SK-N-SH (cell line): ENCODE data around the gene UGT2A1.

Experiments used
- EZH2phosphoT487 ChIP-seq: fragments of 200-600 bp; sonication (generic); IDR thresholded peaks from 2 replicates; pipeline ENCODE4 v1.6.1; 2017; ENCODE audit warnings: low read depth, mixed run types, mild to moderate bottlenecking, antibody characterized with exemption, moderate library complexity, borderline replicate concordance
- YY1 ChIP-seq: IDR thresholded peaks from 2 replicates; pipeline ENCODE4 v1.4.0; 2012; ENCODE audit warnings: low read depth, mild to moderate bottlenecking
- TF ChIP-seq, protein P1 (sequence below): fragments of 200-600 bp; sonication (generic); IDR thresholded peaks from 2 replicates; pipeline ENCODE4 v1.6.1; 2017; ENCODE audit warnings: antibody characterized with exemption, mild to moderate bottlenecking, moderate library complexity
- TF ChIP-seq, protein P2 (sequence below): fragments of 150-350 bp; IDR thresholded peaks from 2 replicates; pipeline ENCODE4 v1.6.1; 2016; ENCODE audit warnings: mild to moderate bottlenecking, low read depth, low read length

DNA sequence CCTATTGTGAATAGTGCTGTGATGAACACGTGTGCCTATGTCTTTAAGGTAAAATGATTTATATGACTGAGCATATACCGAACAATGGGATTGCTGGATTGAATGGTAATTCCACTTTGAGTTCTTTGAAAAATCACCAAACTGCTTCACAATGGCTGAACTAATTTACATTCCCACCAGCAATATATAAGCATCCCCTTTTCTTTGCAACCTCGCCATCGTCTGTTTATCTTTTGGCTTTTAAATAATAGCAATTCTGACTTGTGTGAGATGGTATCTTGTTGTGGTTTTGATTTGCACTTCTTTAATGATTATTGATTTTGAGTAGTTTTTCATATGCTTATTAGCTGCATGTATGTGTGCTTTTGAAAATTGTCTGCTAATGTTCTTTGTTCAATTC, 31.8 kb upstream of the UGT2A1 start:
- no peak for TF ChIP-seq EZH2phosphoT487
- TF ChIP-seq, protein P1, sequence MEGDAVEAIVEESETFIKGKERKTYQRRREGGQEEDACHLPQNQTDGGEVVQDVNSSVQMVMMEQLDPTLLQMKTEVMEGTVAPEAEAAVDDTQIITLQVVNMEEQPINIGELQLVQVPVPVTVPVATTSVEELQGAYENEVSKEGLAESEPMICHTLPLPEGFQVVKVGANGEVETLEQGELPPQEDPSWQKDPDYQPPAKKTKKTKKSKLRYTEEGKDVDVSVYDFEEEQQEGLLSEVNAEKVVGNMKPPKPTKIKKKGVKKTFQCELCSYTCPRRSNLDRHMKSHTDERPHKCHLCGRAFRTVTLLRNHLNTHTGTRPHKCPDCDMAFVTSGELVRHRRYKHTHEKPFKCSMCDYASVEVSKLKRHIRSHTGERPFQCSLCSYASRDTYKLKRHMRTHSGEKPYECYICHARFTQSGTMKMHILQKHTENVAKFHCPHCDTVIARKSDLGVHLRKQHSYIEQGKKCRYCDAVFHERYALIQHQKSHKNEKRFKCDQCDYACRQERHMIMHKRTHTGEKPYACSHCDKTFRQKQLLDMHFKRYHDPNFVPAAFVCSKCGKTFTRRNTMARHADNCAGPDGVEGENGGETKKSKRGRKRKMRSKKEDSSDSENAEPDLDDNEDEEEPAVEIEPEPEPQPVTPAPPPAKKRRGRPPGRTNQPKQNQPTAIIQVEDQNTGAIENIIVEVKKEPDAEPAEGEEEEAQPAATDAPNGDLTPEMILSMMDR = no peak
- no peak for TF ChIP-seq YY1
- TF ChIP-seq, protein P2, sequence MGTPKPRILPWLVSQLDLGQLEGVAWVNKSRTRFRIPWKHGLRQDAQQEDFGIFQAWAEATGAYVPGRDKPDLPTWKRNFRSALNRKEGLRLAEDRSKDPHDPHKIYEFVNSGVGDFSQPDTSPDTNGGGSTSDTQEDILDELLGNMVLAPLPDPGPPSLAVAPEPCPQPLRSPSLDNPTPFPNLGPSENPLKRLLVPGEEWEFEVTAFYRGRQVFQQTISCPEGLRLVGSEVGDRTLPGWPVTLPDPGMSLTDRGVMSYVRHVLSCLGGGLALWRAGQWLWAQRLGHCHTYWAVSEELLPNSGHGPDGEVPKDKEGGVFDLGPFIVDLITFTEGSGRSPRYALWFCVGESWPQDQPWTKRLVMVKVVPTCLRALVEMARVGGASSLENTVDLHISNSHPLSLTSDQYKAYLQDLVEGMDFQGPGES = no peak
